GM20431 (cell line): ENCODE data around the gene SHC2.
"Not testable (repeated sequence)": the region's sequence is repeated elsewhere in the genome, so short reads cannot be mapped to it uniquely, and the experiment has no call there.

Source experiments
- in situ Hi-C: fragments of 300-500 bp; cut with MseI, MboI; formaldehyde crosslinking; loops from one replicate; pipeline ENCODE4 v1.15.0; 2020; ENCODE audit warnings: low sequenced_read_pairs; ENCODE audit not compliant: unreplicated experiment

SHC2 gene

DNA sequence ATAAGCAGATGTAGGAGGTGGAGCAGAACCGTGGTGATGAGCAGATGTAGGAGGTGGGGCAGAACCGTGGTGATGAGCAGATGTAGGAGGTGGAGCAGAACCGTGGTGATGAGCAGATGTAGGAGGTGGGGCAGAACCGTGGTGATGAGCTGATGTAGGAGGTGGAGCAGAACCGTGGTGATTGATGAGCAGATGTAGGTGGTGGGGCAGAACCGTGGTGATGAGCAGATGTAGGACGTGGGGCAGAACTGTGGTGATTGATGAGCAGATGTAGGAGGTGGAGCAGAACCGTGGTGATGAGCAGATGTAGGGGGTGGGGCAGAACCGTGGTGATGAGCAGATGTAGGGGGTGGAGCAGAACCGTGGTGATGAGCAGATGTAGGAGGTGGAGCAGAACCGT is 78.9 kb downstream of the SHC2 start:
- in situ Hi-C loops, result not testable (repeated sequence)

DNA sequence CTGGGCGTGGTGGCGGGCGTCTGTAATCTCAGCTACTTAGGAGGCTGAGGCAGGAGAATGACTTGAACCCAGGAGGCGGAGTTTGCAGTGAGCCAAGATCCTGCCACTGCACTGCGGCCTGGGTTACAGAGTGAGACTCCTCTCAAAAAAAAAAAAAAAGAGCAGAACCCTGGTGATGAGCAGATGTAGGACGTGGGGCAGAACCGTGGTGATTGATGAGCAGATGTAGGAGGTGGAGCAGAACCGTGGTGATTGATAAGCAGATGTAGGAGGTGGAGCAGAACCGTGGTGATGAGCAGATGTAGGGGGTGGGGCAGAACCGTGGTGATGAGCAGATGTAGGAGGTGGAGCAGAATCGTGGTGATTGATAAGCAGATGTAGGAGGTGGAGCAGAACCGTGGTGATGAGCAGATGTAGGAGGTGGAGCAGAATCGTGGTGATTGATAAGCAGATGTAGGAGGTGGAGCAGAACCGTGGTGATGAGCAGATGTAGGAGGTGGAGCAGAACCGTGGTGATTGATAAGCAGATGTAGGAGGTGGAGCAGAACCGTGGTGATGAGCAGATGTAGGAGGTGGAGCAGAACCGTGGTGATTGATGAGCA is 80.1 kb downstream of the SHC2 start:
- in situ Hi-C loops, result not testable (repeated sequence)

GRCh38 chr19:379796-380195 is 81.0 kb downstream of the SHC2 start:
- in situ Hi-C loops, result no loop called here

GRCh38 chr19:378706-379105 is 82.1 kb downstream of the SHC2 start:
- in situ Hi-C loops, result no loop called here

DNA sequence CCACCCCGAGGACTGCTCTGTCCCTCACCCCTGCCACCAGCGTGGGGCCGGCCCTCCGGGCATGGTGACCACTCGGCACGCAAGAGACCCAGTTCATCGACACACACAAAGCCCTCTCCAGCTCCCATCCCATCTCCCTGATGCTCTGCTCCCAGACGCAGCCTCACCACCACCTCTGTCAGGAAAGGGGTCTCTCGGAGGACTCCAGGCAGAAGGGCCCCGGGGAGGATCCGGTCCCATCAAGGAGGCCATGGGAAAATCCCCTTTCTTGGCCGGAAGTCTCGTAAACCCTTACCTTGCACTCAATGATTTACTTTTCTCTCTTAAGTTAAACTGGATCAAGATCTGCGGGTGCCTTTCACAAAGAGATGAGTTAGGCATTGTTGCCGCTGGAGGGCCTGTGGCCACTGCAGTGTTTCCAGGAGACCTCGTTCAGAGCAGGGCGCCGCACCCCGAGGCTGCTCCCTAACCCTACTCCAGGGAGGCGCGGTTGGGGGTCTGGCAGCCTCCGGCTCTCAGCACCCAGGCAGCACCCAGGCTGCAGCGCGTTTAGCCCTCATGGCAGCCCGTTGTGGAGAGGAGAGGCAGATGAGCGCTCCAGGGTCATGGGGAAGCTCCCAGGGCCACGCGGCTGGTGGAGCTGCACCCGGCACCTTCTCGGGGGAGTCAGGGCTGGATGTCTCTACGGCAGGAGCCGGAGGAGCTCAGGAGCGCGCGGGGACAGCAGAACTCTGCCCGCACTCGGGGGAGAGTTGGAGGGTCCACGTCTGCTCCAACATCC is 82.8 kb downstream of the SHC2 start:
- in situ Hi-C loops, result no loop called here

DNA sequence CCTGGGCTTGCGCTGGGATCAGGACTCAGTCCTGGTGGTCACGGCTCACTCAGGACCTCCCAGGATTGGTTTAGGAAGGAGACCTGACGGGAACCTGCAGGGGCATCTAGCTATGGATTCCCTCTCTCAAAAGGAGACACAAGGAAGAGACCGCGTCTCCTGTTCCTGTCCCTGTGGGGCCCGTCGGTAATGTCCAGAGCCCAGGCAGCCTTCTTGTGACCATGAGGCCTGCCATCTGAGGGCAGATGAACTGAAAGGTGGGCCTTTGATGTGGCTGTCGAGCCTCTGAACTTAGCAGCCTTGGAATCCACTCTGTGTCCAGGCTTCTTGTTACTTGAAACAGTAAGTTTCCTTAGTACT is 84.7 kb downstream of the SHC2 start:
- in situ Hi-C loops, result no loop called here

- in situ Hi-C loops, result no loop called here
Measured at GRCh38 chr19:375395-376110, 85.3 kb downstream of the SHC2 start.

- in situ Hi-C loops, result no loop called here
Measured at GRCh38 chr19:374886-375235, 86.0 kb downstream of the SHC2 start.

DNA sequence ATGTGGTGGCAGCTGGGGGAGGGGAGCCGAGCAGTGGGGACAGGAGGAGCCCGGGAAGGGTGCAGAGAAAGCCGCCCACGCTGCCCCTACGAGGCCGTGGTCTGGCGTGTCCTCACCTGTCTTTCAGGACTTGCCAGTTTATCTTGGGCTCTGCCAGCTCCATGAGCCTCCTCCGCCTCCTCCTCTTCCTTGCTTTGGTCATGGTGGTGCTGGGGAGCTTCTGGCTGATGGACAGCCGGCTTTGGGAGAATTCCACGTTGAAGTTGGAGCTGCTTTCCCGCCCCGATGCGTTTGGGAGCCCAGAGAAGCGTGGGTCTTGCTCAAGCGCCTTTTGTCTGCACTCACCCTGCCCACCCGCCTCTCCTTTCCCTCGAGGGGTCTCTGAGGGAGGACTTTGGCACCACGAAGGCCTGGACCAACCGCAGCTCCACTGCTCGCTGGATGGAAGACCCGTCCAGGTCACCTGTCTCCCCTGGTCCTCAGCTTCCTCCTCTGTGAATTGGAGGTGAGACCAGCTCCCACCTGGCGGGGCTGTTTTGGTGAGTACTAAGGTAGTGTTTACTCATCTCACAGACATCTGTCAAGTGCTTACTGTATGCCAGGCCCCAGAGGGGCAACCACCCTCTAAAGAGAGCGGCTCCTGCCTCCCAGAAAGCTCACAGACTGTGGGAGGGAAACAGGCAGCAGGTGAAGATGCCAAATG is 86.5 kb downstream of the SHC2 start:
- in situ Hi-C loops, result no loop called here

DNA sequence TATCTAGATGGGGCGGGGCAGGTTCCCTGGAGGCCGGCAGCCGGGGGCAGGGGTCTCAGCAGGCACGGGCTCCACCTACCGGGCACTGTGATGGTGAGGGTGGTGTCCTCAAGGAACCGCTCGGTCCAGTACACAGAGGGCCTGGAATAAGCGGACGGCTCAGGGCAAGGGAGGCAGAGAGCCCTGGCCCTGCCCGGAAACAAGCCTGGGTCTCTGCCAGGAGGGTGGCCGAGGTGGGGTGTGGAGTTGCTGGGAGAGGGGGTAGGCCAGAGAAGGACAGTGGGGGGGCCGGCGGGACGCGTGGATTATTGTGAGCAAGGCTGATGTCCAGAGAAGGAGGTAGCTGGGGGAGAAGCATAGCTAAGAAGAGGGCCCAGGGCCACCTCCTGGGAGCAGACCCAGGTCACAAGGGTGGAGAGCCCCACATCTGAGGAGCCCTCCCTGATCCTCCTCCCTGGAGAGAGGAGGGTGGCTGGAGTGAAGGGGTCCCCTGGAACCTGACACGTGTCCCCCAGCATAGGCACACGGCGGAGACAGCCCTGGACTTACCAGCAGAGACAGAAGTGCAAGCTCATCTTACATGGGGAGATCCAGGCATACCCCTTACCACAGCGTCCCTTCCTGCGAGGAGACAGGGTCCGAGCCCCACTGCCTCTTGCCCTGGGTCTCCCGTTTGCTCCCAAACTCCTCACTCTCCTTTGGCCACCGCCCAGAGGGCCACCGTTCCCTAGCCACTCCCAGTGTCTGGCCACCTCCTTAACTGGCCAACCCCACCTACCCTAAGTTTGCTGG is 87.2 kb downstream of the SHC2 start:
- in situ Hi-C loops, result no loop called here

DNA sequence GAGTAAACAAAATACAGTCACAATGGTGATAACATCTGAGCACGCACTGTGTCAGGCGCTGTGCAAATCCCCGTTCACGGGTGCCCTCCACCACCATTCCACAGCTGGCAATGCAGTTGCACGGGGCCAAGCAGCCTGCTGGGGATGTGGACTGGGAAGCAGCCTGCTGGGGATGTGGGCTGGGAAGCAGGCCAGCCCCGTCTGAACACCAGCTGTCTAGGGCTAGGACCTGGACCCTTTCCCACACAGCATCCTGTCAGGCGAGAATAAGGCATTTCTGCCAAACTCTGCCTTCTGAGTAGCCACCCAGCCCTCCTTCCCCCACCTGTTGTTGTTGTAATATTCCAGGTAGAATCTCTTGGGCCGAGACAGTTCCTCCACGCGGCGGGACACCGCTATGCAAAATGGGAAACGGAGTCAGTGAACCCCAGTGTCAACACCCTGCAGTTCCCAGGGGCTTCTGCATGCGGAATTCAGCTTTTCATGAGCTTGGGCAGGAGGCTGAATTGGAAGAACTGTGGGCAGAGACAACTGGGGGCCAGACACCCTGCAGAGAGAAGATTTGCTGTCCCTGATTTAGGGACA is 88.4 kb downstream of the SHC2 start:
- in situ Hi-C loops, result no loop called here

DNA sequence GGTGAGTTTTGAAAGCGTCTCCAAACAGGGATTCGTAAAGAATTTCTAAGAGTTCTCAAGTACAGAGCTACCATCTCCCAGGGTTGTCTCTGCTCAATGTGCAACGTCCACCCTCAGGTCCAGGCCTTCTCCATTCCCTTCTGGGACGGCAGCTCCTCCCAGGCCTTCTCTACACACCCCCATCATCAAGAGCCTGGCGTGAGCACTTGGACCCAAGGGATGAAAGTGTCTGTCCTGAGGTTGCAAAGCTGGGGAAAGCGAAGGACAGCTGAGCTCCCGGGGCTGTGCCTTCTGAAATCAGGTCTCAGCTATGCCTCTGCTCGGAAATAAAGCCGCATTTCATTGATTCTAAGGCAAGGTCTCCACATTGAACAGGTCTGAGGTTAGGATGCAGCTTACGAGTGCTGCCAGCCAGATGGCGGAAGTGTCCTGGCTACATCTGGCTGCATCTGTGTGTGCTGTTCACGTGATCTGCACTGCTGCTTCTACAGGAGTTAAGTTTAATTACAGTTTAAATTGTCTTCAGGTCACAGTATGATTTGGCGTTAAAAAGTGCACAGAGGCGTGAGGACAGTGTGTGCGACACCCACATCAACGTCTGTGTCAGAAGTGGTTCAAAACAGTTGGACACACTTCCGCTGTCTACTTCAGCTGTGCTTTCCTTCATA is 89.2 kb downstream of the SHC2 start:
- in situ Hi-C loops, result no loop called here

GRCh38 chr19:370641-371330 is 90.0 kb downstream of the SHC2 start:
- in situ Hi-C loops, result no loop called here

GRCh38 chr19:369876-370275 is 91.0 kb downstream of the SHC2 start:
- in situ Hi-C loops, result no loop called here

DNA sequence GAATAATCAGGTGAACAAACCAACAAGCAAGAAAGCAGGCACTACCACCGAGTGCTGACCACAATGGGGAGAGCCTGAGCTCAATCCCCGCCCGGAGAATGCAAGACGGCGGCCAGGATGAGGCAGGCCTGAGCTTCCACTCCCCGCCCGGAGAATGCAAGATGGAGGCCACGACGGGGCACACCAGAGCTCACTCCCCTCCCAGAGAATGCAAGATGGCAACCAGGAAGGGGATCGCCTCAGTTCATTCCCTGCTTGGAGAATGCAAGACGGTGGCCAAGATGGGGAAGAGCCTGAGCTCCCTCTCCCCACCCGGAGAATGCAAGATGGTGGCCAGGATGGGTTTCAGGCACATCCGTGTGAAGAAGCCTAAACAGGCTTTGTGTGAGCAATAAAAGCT is 91.6 kb downstream of the SHC2 start:
- in situ Hi-C loops, result no loop called here

GRCh38 chr19:368630-369024 is 92.2 kb downstream of the SHC2 start:
- in situ Hi-C loops, result no loop called here

- in situ Hi-C loops, result no loop called here
Measured at GRCh38 chr19:367963-368629, 92.7 kb downstream of the SHC2 start.

DNA sequence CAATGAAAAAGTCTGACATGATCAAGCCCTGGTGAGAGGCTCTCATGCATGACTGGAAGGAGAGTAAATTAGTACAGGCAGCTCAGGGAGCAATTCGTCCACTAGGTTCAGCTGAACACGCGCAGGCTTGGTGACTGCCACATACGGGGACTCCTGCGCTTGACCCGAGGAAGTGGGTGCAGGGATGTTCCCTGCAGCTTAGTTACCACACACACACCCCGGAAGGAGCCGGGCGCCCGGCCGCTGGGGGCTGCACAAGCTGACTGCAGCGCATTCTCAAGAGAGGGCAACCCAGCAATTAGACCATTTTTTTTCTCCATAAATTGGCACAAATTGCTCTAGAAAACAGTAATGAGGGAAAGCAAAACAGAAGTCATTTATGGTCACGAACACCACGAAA is 93.3 kb downstream of the SHC2 start:
- in situ Hi-C loops, result no loop called here
